Aorta (tissue), 5 donors: ENCODE measurements around the gene TCERG1. TPM values are rescaled to one million over a fixed set of nuclear protein-coding genes. Genes with fewer than 3 reads are reported as not detected.
"Not testable (repeated sequence)": the region's sequence is repeated elsewhere in the genome, so short reads cannot be mapped to it uniquely, and the experiment has no call there.

Experiments
- ATAC-seq: fragments of 200-7000 bp; cut with Tn5 transposase; one replicate; pipeline ENCODE4 v1.9.1; 2022; ENCODE audit warnings: moderate library complexity; ENCODE audit not compliant: low FRiP score
- DNase-seq, 2 donors: peaks; one replicate each; pipeline ENCODE4 v3.0.0-alpha.2; 2020
- H3K27ac ChIP-seq, 2 donors: one replicate each; pipeline ENCODE4 v1.5.1; 2013; ENCODE audit warnings: low read length in 2 of 2, mild to moderate bottlenecking in 2 of 2, moderate library complexity in 2 of 2, control low read depth in 1 of 2, inconsistent platforms in 1 of 2, low read depth in 1 of 2
- H3K27me3 ChIP-seq, 2 donors: one replicate each; pipeline ENCODE4 v1.6.1; 2013; ENCODE audit warnings: control low read depth in 1 of 2, low read length in 1 of 2, mild to moderate bottlenecking in 1 of 2, moderate library complexity in 1 of 2; ENCODE audit not compliant: insufficient read depth in 2 of 2, control insufficient read depth in 1 of 2
- H3K36me3 ChIP-seq, 2 donors: one replicate each; pipeline ENCODE4 v1.6.1; 2013; ENCODE audit warnings: control low read depth in 1 of 2, low read length in 1 of 2, mild to moderate bottlenecking in 1 of 2; ENCODE audit not compliant: insufficient read depth in 2 of 2, control insufficient read depth in 1 of 2
- H3K4me1 ChIP-seq, 2 donors: one replicate each; pipeline ENCODE4 v1.6.1; 2013; ENCODE audit warnings: low read length in 2 of 2, control low read depth in 1 of 2, mild to moderate bottlenecking in 1 of 2, moderate library complexity in 1 of 2; ENCODE audit not compliant: insufficient read depth in 2 of 2, control insufficient read depth in 1 of 2
- H3K4me3 ChIP-seq, 2 donors: one replicate each; pipeline ENCODE4 v1.5.1; 2013; ENCODE audit warnings: low read length in 2 of 2, control low read depth in 1 of 2, mild to moderate bottlenecking in 1 of 2
- H3K9me3 ChIP-seq: one replicate; pipeline ENCODE4 v1.6.1; 2013; ENCODE audit warnings: mild to moderate bottlenecking, low read length; ENCODE audit not compliant: control insufficient read depth
- WGBS, 2 donors: extraction: QIAGEN DNeasy Blood & Tissue Kit; methylation state at CpG; one replicate each; pipeline ENCODE4 v1.1.7; 2013; 5-methylcytosine and 5-hydroxymethylcytosine counted together
- intact Hi-C, 2 donors: fragments of 100-400 bp; cut with DNase I; formaldehyde crosslinking; loops; one replicate each; pipeline versions ENCODE4 v1.14.2 to v1.15.0; 2022
- polyA plus RNA-seq, 2 donors: library from polyadenylated mRNA; stranded (reverse); fragments of 200-250 nt; gene quantifications; one replicate each; pipeline ENCODE4 v1.2.3, GENCODE V29; 2013
- total RNA-seq, 2 donors: library from RNA; stranded (reverse); fragmentation: NEBNext Ultra II Directional; extraction: Animal tissue kit (Norgen Biotek cat#: 25700); gene quantifications; one replicate each; pipeline ENCODE4 v1.2.1, GENCODE V29; 2021
- donor health status: healthy with polysubstance abuse.
- donor health status: Bipolar disorder and iron deficiency.
- donor health status: DM: no; HTN: no; CAD: no.
- donor health status: DM: no; HTN: no; CAD: no.
- donor health status: DM: yes; HTN: yes; CAD: no.

TCERG1 gene
- total and polyA plus RNA-seq, 4 donors, result 11.1 to 68.7 (median 43.4) TPM

GRCh38 chr5:146539973-146540372 lies 92.8 kb downstream of the TCERG1 start:
- ATAC-seq (no peak), DNase-seq (no peak)
- Histone ChIP-seq H3K4me3 (no peak overlapping the region), H3K27me3 (no peaks in the 10 kb centered on the region), H3K36me3 (no peaks in the 10 kb centered on the region), H3K9me3 (no peaks in the 10 kb centered on the region), H3K4me1 (no peaks in the 10 kb centered on the region), H3K27ac (no peak overlapping the region)
- WGBS, 2 donors, result 90 to 94% methylated on average over 4 of the region's 4 CpGs
- intact Hi-C loops, result loop anchor here in 1 of 2 donors (5.0 to 10.0 kb wide), 2 partner anchors 335 to 427 kb away; partner anchors contain the start of gene PPP2R2B

- ATAC-seq (no peak), DNase-seq (no peak)
- Histone ChIP-seq H3K9me3 (no peaks in the 10 kb centered on the region), H3K4me3 (no peak overlapping the region), H3K36me3 (no peaks in the 10 kb centered on the region), H3K4me1 (no peaks in the 10 kb centered on the region), H3K27me3 (no peaks in the 10 kb centered on the region), H3K27ac (no peak overlapping the region)
- intact Hi-C loops, result loop anchor here in 1 of 2 donors (5.0 to 10.0 kb wide), 2 partner anchors 334 to 427 kb away; partner anchors contain the start of gene PPP2R2B
- WGBS, 2 donors, result 73 to 87% methylated on average over 2 of the region's 2 CpGs
Observed at GRCh38 chr5:146540414-146540813, 93.3 kb downstream of the TCERG1 start.

- DNase-seq, result peak; percentile 73 to 92
- intact Hi-C loops, result loop anchor here (2.0 to 10.0 kb wide), 3 partner anchors 333 to 425 kb away; partner anchors contain the start of gene PPP2R2B (in 1 of the 2)
Observed at GRCh38 chr5:146541958-146542849, 95.1 kb downstream of the TCERG1 start.

GRCh38 chr5:146544232-146544631 lies 97.1 kb downstream of the TCERG1 start:
- intact Hi-C loops, result loop anchor here in 1 of 2 donors (5.0 to 10.0 kb wide), 2 partner anchors 331 to 423 kb away; partner anchors contain the start of gene PPP2R2B
- DNase-seq (no peak), ATAC-seq (no peak)
- Histone ChIP-seq H3K4me3 (no peak overlapping the region), H3K27me3 (no peaks in the 10 kb centered on the region), H3K36me3 (no peaks in the 10 kb centered on the region), H3K27ac (no peak overlapping the region), H3K4me1 (no peaks in the 10 kb centered on the region), H3K9me3 (no peaks in the 10 kb centered on the region)

More at GRCh38 chr5:146541958-146542849, 95.1 kb downstream of the TCERG1 start:
- Histone ChIP-seq H3K9me3 (no peaks in the 10 kb centered on the region), H3K27me3 (no peaks in the 10 kb centered on the region), H3K4me1 (no peaks in the 10 kb centered on the region), H3K4me3 (no peak overlapping the region), H3K36me3 (no peaks in the 10 kb centered on the region), H3K27ac (no peak overlapping the region)
- peak; percentile 86 for ATAC-seq
- 17 to 20% methylated on average over 16 of the region's 16 CpGs for WGBS, 2 donors

GRCh38 chr5:146548781-146549449 lies 101.8 kb downstream of the TCERG1 start:
- ATAC-seq (no peak), DNase-seq (no peak)
- 41 to 51% methylated on average over 2 of the region's 2 CpGs for WGBS, 2 donors
- no peaks in the 10 kb centered on the region for H3K9me3 ChIP-seq
- H3K4me1 ChIP-seq, result no peaks in the 10 kb centered on the region
- no peaks in the 10 kb centered on the region for H3K27me3 ChIP-seq
- intact Hi-C loops, result loop anchor here in 1 of 2 donors (10.0 kb wide), 1 partner anchor 326 kb away; the partner anchor contains the start of gene PPP2R2B
- no peaks in the 10 kb centered on the region for H3K36me3 ChIP-seq
- no peak overlapping the region for H3K27ac ChIP-seq
- no peak overlapping the region for H3K4me3 ChIP-seq

GRCh38 chr5:146549615-146550014 lies 102.5 kb downstream of the TCERG1 start:
- H3K4me1 ChIP-seq, result no peaks in the 10 kb centered on the region
- no peak for ATAC-seq

GRCh38 chr5:146553446-146553845 lies 106.3 kb downstream of the TCERG1 start:
- WGBS, 2 donors, result 55 to 66% methylated on average over 3 of the region's 3 CpGs
- DNase-seq, result no peak
- H3K36me3 ChIP-seq, result no peaks in the 10 kb centered on the region
- H3K4me3 ChIP-seq, result no peak overlapping the region
- ATAC-seq, result no peak
- H3K4me1 ChIP-seq, result no peaks in the 10 kb centered on the region
- no peaks in the 10 kb centered on the region for H3K27me3 ChIP-seq
- H3K27ac ChIP-seq, result no peak overlapping the region
- H3K9me3 ChIP-seq, result no peaks in the 10 kb centered on the region
- intact Hi-C loops, result no loop called here

More at GRCh38 chr5:146549615-146550014, 102.5 kb downstream of the TCERG1 start:
- H3K36me3 ChIP-seq, result no peaks in the 10 kb centered on the region
- no peak for DNase-seq
- no peak overlapping the region for H3K4me3 ChIP-seq
- H3K27ac ChIP-seq, result no peak overlapping the region
- H3K9me3 ChIP-seq, result no peaks in the 10 kb centered on the region
- intact Hi-C loops, result loop anchor here in 1 of 2 donors (10.0 kb wide), 1 partner anchor 325 kb away; the partner anchor contains the start of gene PPP2R2B
- H3K27me3 ChIP-seq, result no peaks in the 10 kb centered on the region

- H3K9me3 ChIP-seq, H3K4me3 ChIP-seq, H3K27ac ChIP-seq, ATAC-seq, H3K4me1 ChIP-seq, DNase-seq, H3K27me3 ChIP-seq, H3K36me3 ChIP-seq, intact Hi-C loops: not testable (repeated sequence)
- WGBS, 2 donors, result 89 to 94% methylated on average over 4 of the region's 4 CpGs
Observed at GRCh38 chr5:146556884-146557283, 109.8 kb downstream of the TCERG1 start.
